IMR-90 (cell line): ENCODE data around the gene RAI1. TPM values are rescaled to one million over a fixed set of nuclear protein-coding genes. Genes with fewer than 3 reads are reported as not detected.
A peak's percentile ranks its signal among the peaks of the same experiment; 100 is the strongest.

Source experiments
- ATAC-seq: fragments of 200-7000 bp; cut with Tn5 transposase; 2 replicates; pipeline ENCODE4 v1.9.1; 2020; ENCODE audit warnings: low read depth, mild to moderate bottlenecking, moderate library complexity
- BruUV-seq: library from RNA; stranded (reverse); fragments of 400-500 nt; replicated peaks from 2 replicates; lab custom pipeline; 2021; lab: Mats Ljungman, UMichigan
- CTCF ChIA-PET: fragments of 300-600 bp; formaldehyde crosslinking; extraction: SDS; loops from one replicate; lab custom pipeline; 2021; ENCODE audit warnings: antibody characterized with exemption; lab: Yijun Ruan, JAX
- POLR2A ChIA-PET: fragments of 300-600 bp; sonication (Branson Sonifier 250); formaldehyde crosslinking; loops from one replicate; lab custom pipeline; 2022; ENCODE audit warnings: antibody characterized with exemption; ENCODE audit not compliant: unreplicated experiment; lab: Charles Lee
- DNase-seq: peaks from one replicate; pipeline ENCODE4 v3.0.0; 2013
- H2AFZ ChIP-seq: replicated peaks from 2 replicates; pipeline ENCODE3; 2013; ENCODE audit warnings: low read length, mild to moderate bottlenecking; ENCODE audit not compliant: poor library complexity
- H2AK5ac ChIP-seq: 2 replicates; pipeline ENCODE4 v1.6.1; 2013; ENCODE audit warnings: low read depth, low read length, inconsistent platforms
- H2AK9ac ChIP-seq: replicated peaks from 2 replicates; pipeline ENCODE3; 2013; ENCODE audit warnings: mild to moderate bottlenecking, low read depth, low read length, moderate library complexity; ENCODE audit not compliant: poor library complexity
- H2BK120ac ChIP-seq: 2 replicates; pipeline ENCODE4 v1.6.1; 2013; ENCODE audit warnings: low read depth, low read length, inconsistent platforms
- H2BK15ac ChIP-seq: 3 replicates; pipeline ENCODE4 v1.6.1; 2013; ENCODE audit warnings: low read depth, low read length, inconsistent platforms
- H2BK20ac ChIP-seq: 2 replicates; pipeline ENCODE4 v1.6.1; 2013; ENCODE audit warnings: low read depth, mild to moderate bottlenecking, inconsistent platforms, low read length, moderate library complexity
- H2BK5ac ChIP-seq: 2 replicates; pipeline ENCODE4 v1.6.1; 2013; ENCODE audit warnings: mild to moderate bottlenecking, low read depth, low read length, inconsistent platforms; ENCODE audit not compliant: poor library complexity, severe bottlenecking
- H3K14ac ChIP-seq: replicated peaks from 2 replicates; pipeline ENCODE4 v1.6.1; 2013; ENCODE audit warnings: low read depth, low read length, inconsistent platforms
- H3K18ac ChIP-seq: 2 replicates; pipeline ENCODE4 v1.6.1; 2013; ENCODE audit warnings: low read depth, low read length, control low read depth
- H3K23ac ChIP-seq: 2 replicates; pipeline ENCODE4 v1.6.1; 2013; ENCODE audit warnings: low read depth, low read length, inconsistent platforms
- H3K27ac ChIP-seq: 2 replicates; pipeline ENCODE4 v1.5.1; 2013; ENCODE audit warnings: mild to moderate bottlenecking, control low read depth, low read length; ENCODE audit not compliant: insufficient read depth
- H3K27me3 ChIP-seq: 2 replicates; pipeline ENCODE4 v1.6.1; 2013; ENCODE audit warnings: low read length; ENCODE audit not compliant: control insufficient read depth, insufficient read depth
- H3K36me3 ChIP-seq: 2 replicates; pipeline ENCODE4 v1.6.1; 2013; ENCODE audit warnings: low read length, mixed read lengths; ENCODE audit not compliant: control insufficient read depth, insufficient read depth
- H3K4ac ChIP-seq: 2 replicates; pipeline ENCODE4 v1.6.1; 2013; ENCODE audit warnings: low read depth, low read length, inconsistent platforms
- H3K4me1 ChIP-seq: 2 replicates; pipeline ENCODE4 v1.6.1; 2013; ENCODE audit warnings: low read length, mixed read lengths; ENCODE audit not compliant: control insufficient read depth, insufficient read depth
- H3K4me2 ChIP-seq: 2 replicates; pipeline ENCODE4 v1.6.1; 2013; ENCODE audit warnings: low read depth, mild to moderate bottlenecking, control low read depth, low read length, moderate library complexity
- H3K4me3 ChIP-seq: 2 replicates; pipeline ENCODE4 v1.5.1; 2013; ENCODE audit warnings: low read depth, mild to moderate bottlenecking, control low read depth, low read length, moderate library complexity; ENCODE audit not compliant: insufficient read depth
- H3K56ac ChIP-seq: 2 replicates; pipeline ENCODE4 v1.6.1; 2013; ENCODE audit warnings: low read length, inconsistent platforms; ENCODE audit not compliant: insufficient read depth; ENCODE audit errors: extremely low read depth
- H3K79me1 ChIP-seq, 2 experiments: 2 replicates each; pipeline ENCODE4 v1.6.1; 2013; ENCODE audit warnings: low read length in 2 of 2, inconsistent platforms in 1 of 2, low read depth in 1 of 2
- H3K9ac ChIP-seq: 2 replicates; pipeline ENCODE4 v1.6.1; 2013; ENCODE audit warnings: low read depth, low read length, control low read depth
- H3K9me1 ChIP-seq: 2 replicates; pipeline ENCODE4 v1.6.1; 2013; ENCODE audit warnings: low read length, inconsistent platforms; ENCODE audit not compliant: insufficient read depth
- H3K9me3 ChIP-seq: 2 replicates; pipeline ENCODE4 v1.6.1; 2013; ENCODE audit warnings: low read length; ENCODE audit not compliant: control insufficient read depth, insufficient read depth
- H4K20me1 ChIP-seq: 2 replicates; pipeline ENCODE4 v1.6.1; 2013; ENCODE audit warnings: low read length, inconsistent platforms; ENCODE audit not compliant: insufficient read depth
- H4K5ac ChIP-seq: 2 replicates; pipeline ENCODE4 v1.6.1; 2013; ENCODE audit warnings: mild to moderate bottlenecking, low read depth, low read length, control low read depth
- H4K8ac ChIP-seq, 2 experiments: 2 replicates each; pipeline ENCODE4 v1.6.1; 2013; ENCODE audit warnings: low read depth in 2 of 2, low read length in 2 of 2, control low read depth in 1 of 2, inconsistent platforms in 1 of 2
- H4K91ac ChIP-seq: 2 replicates; pipeline ENCODE4 v1.6.1; 2013; ENCODE audit warnings: low read depth, low read length, inconsistent platforms; ENCODE audit not compliant: insufficient read depth
- CEBPB ChIP-seq: IDR thresholded peaks from 2 replicates; pipeline ENCODE4 v1.6.1; 2012; ENCODE audit warnings: low read depth, low read length, improper control_type of control experiment
- CHD1 ChIP-seq: IDR thresholded peaks from 2 replicates; pipeline ENCODE4 v1.6.1; 2012; ENCODE audit warnings: low read depth, low read length, improper control_type of control experiment
- FOS ChIP-seq: fragments of 150-350 bp; IDR thresholded peaks from 2 replicates; pipeline ENCODE4 v1.6.1; 2016; ENCODE audit warnings: low read depth, low read length
- MAZ ChIP-seq: IDR thresholded peaks from 2 replicates; pipeline ENCODE4 v1.6.1; 2012; ENCODE audit warnings: low read depth, mild to moderate bottlenecking, low read length, improper control_type of control experiment, moderate library complexity, borderline replicate concordance
- POLR2A ChIP-seq: IDR thresholded peaks from 2 replicates; pipeline ENCODE4 v1.6.1; 2012; ENCODE audit warnings: mild to moderate bottlenecking, low read depth, low read length
- RAD21 ChIP-seq: IDR thresholded peaks from 2 replicates; pipeline ENCODE4 v1.6.1; 2012; ENCODE audit warnings: low read length, improper control_type of control experiment
- RCOR1 ChIP-seq: IDR thresholded peaks from 2 replicates; pipeline ENCODE4 v1.6.1; 2012; ENCODE audit warnings: mild to moderate bottlenecking, low read length, improper control_type of control experiment; ENCODE audit not compliant: insufficient replicate concordance
- SMC3 ChIP-seq: fragments of 150-350 bp; IDR thresholded peaks from 2 replicates; pipeline ENCODE4 v1.6.1; 2016; ENCODE audit warnings: low read depth, mild to moderate bottlenecking, antibody characterized with exemption, low read length, moderate library complexity
- WGBS, 2 experiments: methylation state at CpG; one replicate each; pipeline versions ENCODE4 v1.1.5 to v1.1.7; 2013; ENCODE audit warnings: missing lambda C conversion rate in 2 of 2; ENCODE audit not compliant: insufficient read length in 1 of 2; ENCODE audit errors: extremely low coverage in 2 of 2; 5-methylcytosine and 5-hydroxymethylcytosine counted together
- dilution Hi-C: fragments of 300-500 bp; cut with HindIII; formaldehyde crosslinking; loops from one replicate; pipeline ENCODE4 v1.14.3; 2018; ENCODE audit warnings: low sequenced_read_pairs; ENCODE audit not compliant: unreplicated experiment
- in situ Hi-C: fragments of 300-500 bp; cut with MboI; formaldehyde crosslinking; loops from 3 replicates; pipeline ENCODE4 v1.14.3; 2019; ENCODE audit warnings: low sequenced_read_pairs, inconsistent platforms, mixed read lengths
- intact Hi-C: fragments of 100-400 bp; cut with micrococcal nuclease; formaldehyde crosslinking; loops from 2 replicates; pipeline ENCODE4 v1.10.0; 2022
- polyA plus RNA-seq, 3 experiments: library from polyadenylated mRNA; depleted of rRNA; stranded (reverse); fragments of >200 nt; gene quantifications; 2 replicates each; pipeline ENCODE4 v1.2.3, GENCODE V29; 2012; ENCODE audit warnings: low replicate concordance in 1 of 3
- total RNA-seq: library from RNA; depleted of rRNA; stranded (reverse); fragments of >200 nt; gene quantifications from 2 replicates; pipeline ENCODE4 v1.2.3, GENCODE V29; 2012
- TF ChIP-seq, protein P1 (sequence below): fragments of 150-350 bp; IDR thresholded peaks from 2 replicates; pipeline ENCODE4 v1.6.1; 2016; ENCODE audit warnings: low read depth, mild to moderate bottlenecking, low read length, moderate library complexity, borderline replicate concordance

Gene RAI1
- total and polyA plus RNA-seq, 2 of the 4 experiments (the other 2 are of a cell fraction), result 1.8 to 10.5 TPM

DNA sequence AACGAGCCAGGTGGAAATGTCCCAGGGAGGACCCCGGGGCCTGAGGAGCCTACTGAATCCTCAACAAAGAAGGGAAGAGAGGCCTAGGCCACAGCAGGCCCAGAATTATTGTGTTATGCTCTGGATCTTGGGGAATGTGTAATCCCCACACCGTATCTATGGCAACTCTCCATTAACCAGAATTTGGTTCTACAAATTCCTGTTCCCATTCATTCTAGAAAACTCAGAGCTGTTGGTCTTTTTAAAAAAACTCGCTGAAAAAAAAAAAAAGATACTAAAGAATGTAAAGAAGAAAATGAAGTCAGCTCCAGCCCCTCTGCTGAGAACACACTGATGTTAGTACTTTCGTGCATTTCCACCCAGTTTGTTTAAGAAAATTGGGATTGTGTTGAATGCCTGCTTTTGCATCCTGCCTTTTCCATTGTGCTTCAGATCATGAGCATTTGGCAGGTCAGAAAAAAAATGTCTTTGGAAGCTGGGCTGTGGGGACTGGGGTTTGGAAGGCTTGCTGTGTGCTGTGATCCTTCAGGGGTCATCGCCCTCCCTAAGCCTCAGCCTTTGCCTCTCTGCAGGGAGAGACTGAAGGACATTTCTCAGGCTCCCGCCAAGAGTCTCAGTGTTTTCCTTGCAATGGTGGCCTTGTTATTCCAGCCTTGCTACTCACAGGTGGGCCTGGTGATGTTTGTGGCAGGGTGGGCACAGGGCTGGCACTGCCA, 86.1 kb downstream of the RAI1 start (continued):
- no peak for TF ChIP-seq RAD21

DNA sequence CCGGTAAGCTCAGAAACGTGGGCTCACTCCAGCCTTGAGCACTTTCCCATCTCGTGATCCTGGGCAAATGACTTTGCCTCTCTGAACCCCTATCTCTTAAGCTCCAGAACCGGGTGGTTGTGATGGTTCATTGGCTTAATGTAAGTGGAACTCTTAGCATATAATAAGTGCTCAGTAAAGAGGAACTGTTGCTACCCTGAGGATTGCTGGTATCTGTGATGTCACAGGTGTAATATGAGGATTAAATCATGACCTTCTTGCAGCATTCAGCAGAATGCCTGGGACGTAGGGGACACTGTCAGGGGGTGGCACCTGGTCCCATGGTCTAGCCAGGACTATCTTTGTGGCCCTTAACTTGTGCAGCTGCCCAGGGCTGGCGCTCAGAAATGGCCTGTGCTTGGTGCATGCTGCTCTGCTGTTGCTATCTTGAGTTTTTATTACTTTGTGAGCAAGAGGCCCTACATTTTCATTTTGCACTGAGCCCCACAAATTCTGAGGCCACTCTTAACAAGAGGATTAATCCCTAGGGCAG, 86.7 kb downstream of the RAI1 start:
- Histone ChIP-seq H3K27ac (no peak overlapping the region), H4K5ac (no peak overlapping the region), H3K4me1 (peaks cover 51% of the 10 kb centered on the region), H2BK20ac (no peak overlapping the region), H2AK9ac (no peak overlapping the region), H3K23ac (peak overlapping the region; percentile 71), H2AFZ (peak overlapping the region; percentile 63), H3K9me1 (peaks cover 43% of the 10 kb centered on the region), H3K36me3 (peaks cover 4% of the 10 kb centered on the region; the same call in 1 of the 2 replicates), H3K79me1 (peaks cover 39 to 95% of the 10 kb centered on the region in 2 experiments), H3K56ac (no peak overlapping the region), H4K91ac (no peak overlapping the region), H2BK5ac (no peak overlapping the region), H2AK5ac (no peak overlapping the region), H2BK120ac (no peak overlapping the region), H3K9me3 (no peaks in the 10 kb centered on the region), H3K9ac (no peak overlapping the region), H2BK15ac (no peak overlapping the region), H3K4me3 (no peak overlapping the region), H4K8ac (no peak overlapping the region), H3K4me2 (no peak overlapping the region), H3K4ac (no peak overlapping the region), H3K14ac (no peak overlapping the region), H3K27me3 (no peaks in the 10 kb centered on the region), H3K18ac (no peak overlapping the region), H4K20me1 (peaks cover 97% of the 10 kb centered on the region)
- WGBS, 2 experiments, result no CpG with 5 or more reads among the region's 6 CpGs
- intact Hi-C loops (no loop called here), dilution Hi-C loops (no loop called here), in situ Hi-C loops (no loop called here)
- DNase-seq (no peak), ATAC-seq (no peak)
- ChIA-PET CTCF (interaction anchor here (0.6 kb wide), 1 partner anchor 793 kb away, joined by 3 read pairs; no protein-coding TSS in a partner anchor), POLR2A (no interaction called here)
- no TSS peak for BruUV-seq
- TF ChIP-seq, protein P1, sequence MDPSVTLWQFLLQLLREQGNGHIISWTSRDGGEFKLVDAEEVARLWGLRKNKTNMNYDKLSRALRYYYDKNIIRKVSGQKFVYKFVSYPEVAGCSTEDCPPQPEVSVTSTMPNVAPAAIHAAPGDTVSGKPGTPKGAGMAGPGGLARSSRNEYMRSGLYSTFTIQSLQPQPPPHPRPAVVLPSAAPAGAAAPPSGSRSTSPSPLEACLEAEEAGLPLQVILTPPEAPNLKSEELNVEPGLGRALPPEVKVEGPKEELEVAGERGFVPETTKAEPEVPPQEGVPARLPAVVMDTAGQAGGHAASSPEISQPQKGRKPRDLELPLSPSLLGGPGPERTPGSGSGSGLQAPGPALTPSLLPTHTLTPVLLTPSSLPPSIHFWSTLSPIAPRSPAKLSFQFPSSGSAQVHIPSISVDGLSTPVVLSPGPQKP, result no peak
- TF ChIP-seq CHD1, result no peak
- TF ChIP-seq CEBPB, result no peak
- no peak for TF ChIP-seq MAZ
- no peak for TF ChIP-seq FOS
- no peak for TF ChIP-seq RCOR1
- no peak for TF ChIP-seq RAD21
- TF ChIP-seq POLR2A, result no peak
- no peak for TF ChIP-seq SMC3
